HepG2 (cell line): ENCODE measurements around the gene GFRA3. TPM values are rescaled to one million over a fixed set of nuclear protein-coding genes. Genes with fewer than 3 reads are reported as not detected.
A peak's percentile ranks its signal among the peaks of the same experiment; 100 is the strongest.

Experiments used
- BRF2 ChIP-seq: sonication (generic); formaldehyde crosslinking; IDR thresholded peaks from 2 replicates; pipeline ENCODE4 v1.8.1; 2022; ENCODE audit warnings: mild to moderate bottlenecking, missing genetic modification reagents
- EED ChIP-seq: sonication (generic); formaldehyde crosslinking; IDR thresholded peaks from 2 replicates; pipeline ENCODE4 v1.5.0; 2020; ENCODE audit warnings: mild to moderate bottlenecking, missing genetic modification reagents
- HOXA3 ChIP-seq: sonication (generic); formaldehyde crosslinking; IDR thresholded peaks from 2 replicates; pipeline ENCODE4 v1.5.0; 2020; ENCODE audit warnings: missing genetic modification reagents
- IRX3 ChIP-seq: sonication (generic); formaldehyde crosslinking; IDR thresholded peaks from 2 replicates; pipeline ENCODE4 v1.8.1; 2023; ENCODE audit warnings: mild to moderate bottlenecking, low read depth, missing genetic modification reagents, borderline replicate concordance
- KMT2B ChIP-seq: IDR thresholded peaks from 2 replicates; pipeline ENCODE4 v1.6.1; 2016; ENCODE audit warnings: missing genetic modification reagents, missing compliant biosample characterization
- MAFF ChIP-seq: IDR thresholded peaks from 2 replicates; pipeline ENCODE4 v1.6.1; 2011; ENCODE audit warnings: low read depth, low read length, improper control_type of control experiment
- MAX ChIP-seq: IDR thresholded peaks from 2 replicates; pipeline ENCODE4 v1.6.1; 2012; ENCODE audit warnings: inconsistent platforms
- NFE2L2 ChIP-seq: fragments of 150-350 bp; IDR thresholded peaks from 2 replicates; pipeline ENCODE4 v1.6.1; 2014; ENCODE audit warnings: low read length
- PREB ChIP-seq: sonication (generic); formaldehyde crosslinking; IDR thresholded peaks from 2 replicates; pipeline ENCODE4 v1.4.0; 2020; ENCODE audit warnings: missing genetic modification reagents
- TARDBP ChIP-seq: sonication (generic); formaldehyde crosslinking; IDR thresholded peaks from 2 replicates; pipeline ENCODE4 v1.8.0; 2022; ENCODE audit warnings: mild to moderate bottlenecking, missing genetic modification reagents
- TP53 ChIP-seq: sonication (generic); formaldehyde crosslinking; conservative IDR thresholded peaks from 2 replicates; pipeline ENCODE4 v1.4.0; 2020; ENCODE audit warnings: missing genetic modification reagents
- ZFY ChIP-seq: sonication (generic); formaldehyde crosslinking; IDR thresholded peaks from 2 replicates; pipeline ENCODE4 v1.4.0; 2020; ENCODE audit warnings: missing genetic modification reagents
- ZNF121 ChIP-seq: sonication (generic); formaldehyde crosslinking; IDR thresholded peaks from 2 replicates; pipeline ENCODE4 v1.5.0; 2020; ENCODE audit warnings: mild to moderate bottlenecking, missing genetic modification reagents
- ZNF292 ChIP-seq: sonication (generic); formaldehyde crosslinking; IDR thresholded peaks from 2 replicates; pipeline ENCODE4 v1.8.1; 2022; ENCODE audit warnings: mild to moderate bottlenecking, low read depth, missing genetic modification reagents, borderline replicate concordance
- ZNF333 ChIP-seq: sonication (generic); formaldehyde crosslinking; IDR thresholded peaks from 2 replicates; pipeline ENCODE4 v1.4.0; 2020; ENCODE audit warnings: mild to moderate bottlenecking, missing genetic modification reagents, borderline replicate concordance
- ZNF383 ChIP-seq: sonication (generic); formaldehyde crosslinking; IDR thresholded peaks from 2 replicates; pipeline ENCODE4 v1.4.0; 2020; ENCODE audit warnings: missing genetic modification reagents, mild to moderate bottlenecking, borderline replicate concordance
- ZNF496 ChIP-seq: sonication (generic); formaldehyde crosslinking; IDR thresholded peaks from 2 replicates; pipeline ENCODE4 v1.8.1; 2023; ENCODE audit warnings: mild to moderate bottlenecking, moderate library complexity, missing genetic modification reagents; ENCODE audit not compliant: insufficient replicate concordance
- ZNF546 ChIP-seq: sonication (generic); formaldehyde crosslinking; conservative IDR thresholded peaks from 2 replicates; pipeline ENCODE4 v1.8.1; 2023; ENCODE audit warnings: mild to moderate bottlenecking, missing genetic modification reagents
- ZNF589 ChIP-seq: sonication (generic); formaldehyde crosslinking; conservative IDR thresholded peaks from 2 replicates; pipeline ENCODE4 v1.8.0; 2022; ENCODE audit warnings: mild to moderate bottlenecking, moderate library complexity, missing genetic modification reagents
- ZNF607 ChIP-seq: sonication (generic); formaldehyde crosslinking; IDR thresholded peaks from 2 replicates; pipeline ENCODE4 v1.5.1; 2020; ENCODE audit warnings: missing genetic modification reagents, mild to moderate bottlenecking, borderline replicate concordance
- ZNF639 ChIP-seq: conservative IDR thresholded peaks from 2 replicates; pipeline ENCODE4 v1.6.1; 2018; ENCODE audit warnings: missing genetic modification reagents
- polyA plus RNA-seq, 8 experiments: library from polyadenylated mRNA; depleted of rRNA in 3 of 8; stranded (reverse) in 7 of 8; unstranded in 1 of 8; fragments of >200 nt; fragmentation: Illumina TruSeq in 4 of 8; extraction: Trizol in 4 of 8; gene quantifications; 2 replicates each; pipeline versions ENCODE4 v1.2.1 to v1.2.3, GENCODE V29; 2011 to 2016; ENCODE audit warnings: low read depth in 4 of 8, missing spikeins in 1 of 8, mixed read lengths in 1 of 8; ENCODE audit not compliant: insufficient read depth in 1 of 8
- total RNA-seq, 5 experiments: library from RNA; depleted of rRNA; stranded (reverse); fragments of >200 nt; fragmentation: Illumina TruSeq; extraction: Trizol; gene quantifications; 2 replicates each; pipeline ENCODE4 v1.2.3, GENCODE V29; 2016; ENCODE audit warnings: low read depth in 1 of 5
- TF ChIP-seq, protein P1 (sequence below): sonication (generic); formaldehyde crosslinking; IDR thresholded peaks from 2 replicates; pipeline ENCODE4 v1.4.0; 2020; ENCODE audit warnings: mild to moderate bottlenecking, missing genetic modification reagents
- TF ChIP-seq, protein P2 (sequence below): sonication (generic); formaldehyde crosslinking; IDR thresholded peaks from 2 replicates; pipeline ENCODE4 v1.4.0; 2020; ENCODE audit warnings: missing genetic modification reagents, borderline replicate concordance

GFRA3 gene
- total and polyA plus RNA-seq, 2 of the 13 experiments (the other 11 are each of a cell fraction or from before 2014, with no cell fraction given) = 0.27 to 0.30 TPM

- TF ChIP-seq KMT2B (CRISPR knock-in tag) = peak; percentile 84
- TF ChIP-seq EED (CRISPR knock-in tag) = peak; percentile 48; the same call in 1 of the 2 replicates
- no peak for TF ChIP-seq ZNF639 (CRISPR knock-in tag)
- peak; percentile 79 for TF ChIP-seq HOXA3 (CRISPR knock-in tag)
- no peak for TF ChIP-seq BRF2 (CRISPR knock-in tag)
- peak; percentile 81 for TF ChIP-seq ZFY (CRISPR knock-in tag)
- no peak for TF ChIP-seq ZNF121 (CRISPR knock-in tag)
- no peak for TF ChIP-seq IRX3 (CRISPR knock-in tag)
- TF ChIP-seq PREB (CRISPR knock-in tag) = no peak
- TF ChIP-seq ZNF546 = no peak
- TF ChIP-seq TP53 (CRISPR knock-in tag) = no peak; the same call in 1 of the 2 replicates
- TF ChIP-seq, protein P1, sequence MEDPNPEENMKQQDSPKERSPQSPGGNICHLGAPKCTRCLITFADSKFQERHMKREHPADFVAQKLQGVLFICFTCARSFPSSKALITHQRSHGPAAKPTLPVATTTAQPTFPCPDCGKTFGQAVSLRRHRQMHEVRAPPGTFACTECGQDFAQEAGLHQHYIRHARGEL (CRISPR knock-in tag) = no peak
- no peak for TF ChIP-seq ZNF383 (CRISPR knock-in tag)
- no peak for TF ChIP-seq ZNF333
- TF ChIP-seq ZNF496 (CRISPR knock-in tag) = no peak
- no peak for TF ChIP-seq ZNF607 (CRISPR knock-in tag)
- no peak; the same call in 1 of the 2 replicates for TF ChIP-seq ZNF589
- TF ChIP-seq MAX = peak; percentile 54
- TF ChIP-seq ZNF292 (CRISPR knock-in tag) = no peak; the same call in 1 of the 2 replicates
- TF ChIP-seq NFE2L2 = no peak
- peak; percentile 53; the same call in 1 of the 2 replicates for TF ChIP-seq TARDBP (CRISPR knock-in tag)
- TF ChIP-seq MAFF = no peak
- TF ChIP-seq, protein P2, sequence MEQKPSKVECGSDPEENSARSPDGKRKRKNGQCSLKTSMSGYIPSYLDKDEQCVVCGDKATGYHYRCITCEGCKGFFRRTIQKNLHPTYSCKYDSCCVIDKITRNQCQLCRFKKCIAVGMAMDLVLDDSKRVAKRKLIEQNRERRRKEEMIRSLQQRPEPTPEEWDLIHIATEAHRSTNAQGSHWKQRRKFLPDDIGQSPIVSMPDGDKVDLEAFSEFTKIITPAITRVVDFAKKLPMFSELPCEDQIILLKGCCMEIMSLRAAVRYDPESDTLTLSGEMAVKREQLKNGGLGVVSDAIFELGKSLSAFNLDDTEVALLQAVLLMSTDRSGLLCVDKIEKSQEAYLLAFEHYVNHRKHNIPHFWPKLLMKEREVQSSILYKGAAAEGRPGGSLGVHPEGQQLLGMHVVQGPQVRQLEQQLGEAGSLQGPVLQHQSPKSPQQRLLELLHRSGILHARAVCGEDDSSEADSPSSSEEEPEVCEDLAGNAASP (CRISPR knock-in tag) = no peak
Measured at GRCh38 chr5:138213161-138214029, 61.0 kb downstream of the GFRA3 start, which contains the start of gene CDC23 (continued).
